ENCODE data around the gene PMVK. TPM values are rescaled to one million over a fixed set of nuclear protein-coding genes. Genes with fewer than 3 reads are reported as not detected.

Gene PMVK
- total RNA-seq, 1 donor from 2014 or later: 20.6 TPM

GRCh38 chr1:154938604-154939399 lies 2.3 kb upstream of the PMVK start:
- Histone ChIP-seq H3K4me3 (no peak overlapping the region), H3K27ac (peak overlapping the region; percentile 99), H3K27me3 (no peaks in the 10 kb centered on the region), H3K9me3 (no peaks in the 10 kb centered on the region), H3K36me3 (no peaks in the 10 kb centered on the region), H3K4me1 (peaks cover 76% of the 10 kb centered on the region)
- intact Hi-C loops (cut with DNase I): loop anchor here (5.0 kb wide), 1 partner anchor 123 kb away; the partner anchor contains the start of gene EFNA4
- no peak for DNase-seq (ENCODE audit: extremely low spot score in 2 of 2)
- TF ChIP-seq POLR2A (IDR thresholded peaks at IDR 0.05): no peak
- no peak for TF ChIP-seq CTCF (IDR thresholded peaks at IDR 0.05)
- TF ChIP-seq POLR2AphosphoS5 (IDR thresholded peaks at IDR 0.05; ENCODE audit: insufficient read depth in 1 of 2, low read depth in 1 of 2): peak; percentile 19 to 67

GRCh38 chr1:154937988-154938386 lies 1.5 kb upstream of the PMVK start:
- peak overlapping the region; percentile 56 to 87 for H3K4me3 ChIP-seq

DNA sequence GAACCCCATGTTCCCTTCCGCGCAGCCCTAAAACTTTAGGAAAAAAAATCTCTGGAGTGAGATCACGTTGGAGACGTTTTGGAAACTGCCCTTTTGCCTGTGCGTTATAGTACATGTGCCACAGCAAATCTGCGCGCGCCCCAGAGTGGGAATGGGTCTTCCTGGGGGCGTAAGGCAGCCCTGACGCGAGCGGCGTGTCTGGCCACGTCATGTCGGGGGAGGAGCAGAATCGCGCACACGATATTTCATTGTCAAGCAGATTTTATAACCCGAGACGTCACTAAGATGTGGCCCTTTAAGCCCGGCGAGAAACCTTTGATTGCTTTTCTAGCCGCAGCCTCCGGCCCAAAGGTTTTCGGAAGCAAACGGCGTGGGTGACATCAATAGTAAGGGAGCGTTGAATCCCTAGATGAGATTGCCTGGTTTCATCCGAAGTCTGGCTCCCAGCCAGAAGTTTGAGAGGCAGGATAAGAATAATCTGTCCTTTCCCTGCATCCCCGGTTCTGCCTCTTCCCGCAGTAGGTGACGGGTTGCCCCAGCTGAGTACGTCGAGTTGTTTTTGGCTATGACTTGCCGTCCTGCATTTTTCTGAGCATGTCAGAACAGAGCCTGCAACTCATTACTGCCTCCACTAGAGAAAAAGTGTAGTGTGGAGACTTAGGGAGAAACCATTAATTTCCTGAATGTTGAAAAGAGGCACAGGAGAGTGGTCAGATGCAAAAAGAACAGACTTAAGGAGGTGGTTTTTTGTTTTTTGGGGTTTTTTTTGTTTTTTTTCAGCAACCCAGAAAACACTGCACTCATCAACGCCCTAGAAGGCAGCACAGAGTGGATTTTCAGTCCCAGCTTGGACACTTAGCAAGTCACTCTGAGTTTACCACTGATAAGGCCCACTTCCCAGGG lies 817 bp upstream of the PMVK start:
- Histone ChIP-seq H3K4me1 (peaks cover 61% of the 10 kb centered on the region), H3K9me3 (no peaks in the 10 kb centered on the region), H3K27ac (peak overlapping the region; percentile 99), H3K4me3 (peak overlapping the region; percentile 56 to 87), H3K36me3 (no peaks in the 10 kb centered on the region), H3K27me3 (no peaks in the 10 kb centered on the region)
- peak in 1 of 2 donors; percentile 96 for DNase-seq (ENCODE audit: extremely low spot score in 2 of 2)
- intact Hi-C loops (cut with DNase I): loop anchor here (5.0 kb wide), 1 partner anchor 125 kb away; the partner anchor contains the start of gene EFNA4
- TF ChIP-seq POLR2AphosphoS5 (IDR thresholded peaks at IDR 0.05; ENCODE audit: insufficient read depth in 1 of 2, low read depth in 1 of 2) (peak in 1 of 2 donors; percentile 39), POLR2A (IDR thresholded peaks at IDR 0.05) (peak; percentile 26 to 75), CTCF (IDR thresholded peaks at IDR 0.05) (peak in 1 of 3 experiments; percentile 31)

More at GRCh38 chr1:154937988-154938386, 1.5 kb upstream of the PMVK start:
- Histone ChIP-seq H3K36me3 (no peaks in the 10 kb centered on the region), H3K4me1 (peaks cover 68% of the 10 kb centered on the region), H3K9me3 (no peaks in the 10 kb centered on the region), H3K27ac (peak overlapping the region; percentile 99), H3K27me3 (no peaks in the 10 kb centered on the region)
- no peak for DNase-seq (ENCODE audit: extremely low spot score in 2 of 2)
- intact Hi-C loops (cut with DNase I): loop anchor here (5.0 kb wide), 1 partner anchor 124 kb away; the partner anchor contains the start of gene EFNA4
- no peak for TF ChIP-seq POLR2AphosphoS5 (IDR thresholded peaks at IDR 0.05; ENCODE audit: insufficient read depth in 1 of 2, low read depth in 1 of 2)
- no peak for TF ChIP-seq CTCF (IDR thresholded peaks at IDR 0.05)
- TF ChIP-seq POLR2A (IDR thresholded peaks at IDR 0.05): no peak

GRCh38 chr1:154935749-154936554 lies 567 bp downstream of the PMVK start:
- TF ChIP-seq POLR2A (IDR thresholded peaks at IDR 0.05) (no peak), CTCF (IDR thresholded peaks at IDR 0.05) (no peak), POLR2AphosphoS5 (IDR thresholded peaks at IDR 0.05; ENCODE audit: insufficient read depth in 1 of 2, low read depth in 1 of 2) (no peak)
- H3K27me3 ChIP-seq: no peaks in the 10 kb centered on the region
- H3K36me3 ChIP-seq: no peaks in the 10 kb centered on the region
- peaks cover 48% of the 10 kb centered on the region for H3K4me1 ChIP-seq
- no peak for DNase-seq (ENCODE audit: extremely low spot score in 2 of 2)
- peak overlapping the region; percentile 56 to 87 for H3K4me3 ChIP-seq
- no peaks in the 10 kb centered on the region for H3K9me3 ChIP-seq
- intact Hi-C loops (cut with DNase I): loop anchor here (5.0 kb wide), 1 partner anchor 126 kb away; the partner anchor contains the start of gene EFNA4
- H3K27ac ChIP-seq: peak overlapping the region; percentile 99
